ENCODE data around the gene MLLT6. TPM values are rescaled to one million over a fixed set of nuclear protein-coding genes. Genes with fewer than 3 reads are reported as not detected.

MLLT6 gene
- total RNA-seq, 1 experiment from 2014 or later: 50.6 TPM

DNA sequence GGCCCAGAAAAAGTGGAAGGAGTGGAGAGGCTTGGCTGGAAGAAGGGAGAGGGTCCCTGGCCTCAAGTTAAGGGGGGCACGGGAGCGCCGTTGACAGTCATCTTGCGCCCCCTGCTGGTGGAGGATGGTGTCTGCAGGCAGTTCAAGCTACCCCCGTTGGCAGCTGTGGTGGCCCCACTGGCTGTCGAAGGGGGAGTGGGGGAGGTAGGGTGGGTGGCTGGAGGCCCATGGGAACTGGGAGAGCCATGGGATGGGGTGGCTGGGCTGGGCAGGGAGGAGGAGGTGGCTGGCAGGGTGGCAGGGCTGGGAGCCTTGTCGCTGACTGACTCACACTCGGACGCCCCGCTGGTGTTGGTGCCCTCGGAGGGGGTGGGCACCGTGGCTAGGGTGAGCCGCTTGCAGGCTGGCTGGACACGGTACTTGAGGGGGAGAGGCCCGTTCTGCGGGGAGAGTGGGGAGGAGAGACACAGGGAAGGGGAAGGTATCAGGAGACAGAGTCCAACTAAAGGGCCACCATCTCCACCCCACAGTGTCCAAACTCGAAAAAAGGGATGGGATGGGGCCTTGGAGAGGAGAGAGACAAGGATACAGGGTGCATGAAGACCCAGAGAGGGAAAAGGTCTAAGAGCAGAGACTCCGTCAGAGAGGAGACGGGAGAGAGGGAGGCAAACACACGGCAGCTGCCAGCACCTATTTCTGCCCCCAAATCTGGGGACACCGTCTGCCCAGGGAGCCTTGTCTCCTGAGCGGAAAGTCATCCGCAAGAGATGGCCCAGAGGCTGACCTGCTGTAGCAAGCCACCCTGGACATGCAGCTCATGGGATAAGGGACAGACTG is 30.3 kb downstream of the MLLT6 start:
- in situ Hi-C loops (cut with HindIII; ENCODE audit: low pct_unique_long_range_greater_than_20kb, low sequenced_read_pairs): no loop called here
- no peaks in the 10 kb centered on the region for H3K27me3 ChIP-seq (ENCODE audit: control insufficient read depth, insufficient read depth, low read length)
- peak; percentile 31 for ATAC-seq
- peak overlapping the region; percentile 51; the same call in 1 of the 2 replicates for H3K27ac ChIP-seq (ENCODE audit: low read length)
- ChIA-PET CTCF (interaction anchor here (0.6 to 1.2 kb wide), 8 partner anchors 27 to 187 kb away, joined by 3 to 12 read pairs (median 8); partner anchors contain the start of gene EPOP), POLR2A (no interaction called here)
- no peaks in the 10 kb centered on the region for H3K9me3 ChIP-seq (ENCODE audit: control insufficient read depth, insufficient read depth, low read depth, low read length)
- H3K4me1 ChIP-seq (ENCODE audit: control insufficient read depth, insufficient read depth, low read length): peaks cover 35% of the 10 kb centered on the region
- no TSS peak for BruUV-seq (replicated peaks)
- H3K4me3 ChIP-seq (ENCODE audit: low read depth in 2 of 2, low read length in 2 of 2): no peak overlapping the region
- DNase-seq (ENCODE audit: low read depth, low spot score): no peak
- no peak for TF ChIP-seq TCF7L2 (IDR thresholded peaks at IDR 0.05; ENCODE audit: low read depth, low read length)
- TF ChIP-seq, protein P1, sequence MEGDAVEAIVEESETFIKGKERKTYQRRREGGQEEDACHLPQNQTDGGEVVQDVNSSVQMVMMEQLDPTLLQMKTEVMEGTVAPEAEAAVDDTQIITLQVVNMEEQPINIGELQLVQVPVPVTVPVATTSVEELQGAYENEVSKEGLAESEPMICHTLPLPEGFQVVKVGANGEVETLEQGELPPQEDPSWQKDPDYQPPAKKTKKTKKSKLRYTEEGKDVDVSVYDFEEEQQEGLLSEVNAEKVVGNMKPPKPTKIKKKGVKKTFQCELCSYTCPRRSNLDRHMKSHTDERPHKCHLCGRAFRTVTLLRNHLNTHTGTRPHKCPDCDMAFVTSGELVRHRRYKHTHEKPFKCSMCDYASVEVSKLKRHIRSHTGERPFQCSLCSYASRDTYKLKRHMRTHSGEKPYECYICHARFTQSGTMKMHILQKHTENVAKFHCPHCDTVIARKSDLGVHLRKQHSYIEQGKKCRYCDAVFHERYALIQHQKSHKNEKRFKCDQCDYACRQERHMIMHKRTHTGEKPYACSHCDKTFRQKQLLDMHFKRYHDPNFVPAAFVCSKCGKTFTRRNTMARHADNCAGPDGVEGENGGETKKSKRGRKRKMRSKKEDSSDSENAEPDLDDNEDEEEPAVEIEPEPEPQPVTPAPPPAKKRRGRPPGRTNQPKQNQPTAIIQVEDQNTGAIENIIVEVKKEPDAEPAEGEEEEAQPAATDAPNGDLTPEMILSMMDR (IDR thresholded peaks at IDR 0.05): peak; percentile 85
- TF ChIP-seq, protein P2, sequence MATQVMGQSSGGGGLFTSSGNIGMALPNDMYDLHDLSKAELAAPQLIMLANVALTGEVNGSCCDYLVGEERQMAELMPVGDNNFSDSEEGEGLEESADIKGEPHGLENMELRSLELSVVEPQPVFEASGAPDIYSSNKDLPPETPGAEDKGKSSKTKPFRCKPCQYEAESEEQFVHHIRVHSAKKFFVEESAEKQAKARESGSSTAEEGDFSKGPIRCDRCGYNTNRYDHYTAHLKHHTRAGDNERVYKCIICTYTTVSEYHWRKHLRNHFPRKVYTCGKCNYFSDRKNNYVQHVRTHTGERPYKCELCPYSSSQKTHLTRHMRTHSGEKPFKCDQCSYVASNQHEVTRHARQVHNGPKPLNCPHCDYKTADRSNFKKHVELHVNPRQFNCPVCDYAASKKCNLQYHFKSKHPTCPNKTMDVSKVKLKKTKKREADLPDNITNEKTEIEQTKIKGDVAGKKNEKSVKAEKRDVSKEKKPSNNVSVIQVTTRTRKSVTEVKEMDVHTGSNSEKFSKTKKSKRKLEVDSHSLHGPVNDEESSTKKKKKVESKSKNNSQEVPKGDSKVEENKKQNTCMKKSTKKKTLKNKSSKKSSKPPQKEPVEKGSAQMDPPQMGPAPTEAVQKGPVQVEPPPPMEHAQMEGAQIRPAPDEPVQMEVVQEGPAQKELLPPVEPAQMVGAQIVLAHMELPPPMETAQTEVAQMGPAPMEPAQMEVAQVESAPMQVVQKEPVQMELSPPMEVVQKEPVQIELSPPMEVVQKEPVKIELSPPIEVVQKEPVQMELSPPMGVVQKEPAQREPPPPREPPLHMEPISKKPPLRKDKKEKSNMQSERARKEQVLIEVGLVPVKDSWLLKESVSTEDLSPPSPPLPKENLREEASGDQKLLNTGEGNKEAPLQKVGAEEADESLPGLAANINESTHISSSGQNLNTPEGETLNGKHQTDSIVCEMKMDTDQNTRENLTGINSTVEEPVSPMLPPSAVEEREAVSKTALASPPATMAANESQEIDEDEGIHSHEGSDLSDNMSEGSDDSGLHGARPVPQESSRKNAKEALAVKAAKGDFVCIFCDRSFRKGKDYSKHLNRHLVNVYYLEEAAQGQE (IDR thresholded peaks at IDR 0.05; ENCODE audit: insufficient read depth in 1 of 2, low read depth in 2 of 2, low read length in 1 of 2): no peak
- no peak for TF ChIP-seq SIN3A (IDR thresholded peaks at IDR 0.05; ENCODE audit: borderline replicate concordance, insufficient read depth, low read depth, low read length)
- TF ChIP-seq POLR2AphosphoS5 (IDR thresholded peaks at IDR 0.05; ENCODE audit: low read depth, low read length): no peak
- intact Hi-C loops (cut with micrococcal nuclease; ENCODE audit: unreplicated experiment): no loop called here
- H3K36me3 ChIP-seq (ENCODE audit: control insufficient read depth, insufficient read depth, low read length): no peaks in the 10 kb centered on the region; the same call in 1 of the 2 replicates

DNA sequence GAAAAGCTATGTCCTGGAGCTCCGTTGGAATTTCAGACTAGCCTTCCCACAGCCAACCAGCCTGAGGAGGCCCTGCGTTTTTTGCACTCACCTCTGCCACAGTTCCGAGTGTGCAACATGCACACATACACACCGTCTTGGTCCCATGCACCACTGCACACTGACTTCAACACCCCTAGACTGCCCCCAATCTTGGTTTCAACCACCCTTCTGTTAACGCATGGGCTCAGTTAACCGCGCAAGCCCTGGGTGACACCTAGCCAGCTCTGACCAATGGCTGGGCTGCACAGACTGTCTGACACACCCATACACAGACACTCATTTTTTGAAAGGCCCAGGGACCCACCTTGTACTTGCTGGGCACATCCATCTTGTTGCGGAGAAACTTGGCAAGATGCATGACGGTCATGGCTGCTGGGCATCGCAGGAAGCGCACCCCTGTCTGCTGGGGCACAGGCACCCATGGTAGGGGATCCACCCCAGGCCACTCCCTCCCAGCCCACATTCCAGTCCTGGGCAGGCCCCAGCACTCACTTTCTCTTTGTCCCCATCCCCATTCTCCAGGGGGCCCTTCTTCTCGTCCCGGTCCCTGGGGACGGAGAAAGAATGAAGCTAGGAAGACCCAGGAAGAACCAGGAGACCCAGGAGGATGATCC is 33.1 kb downstream of the MLLT6 start:
- TF ChIP-seq, protein P1 (IDR thresholded peaks at IDR 0.05): no peak
- TF ChIP-seq, protein P2 (IDR thresholded peaks at IDR 0.05; ENCODE audit: insufficient read depth in 1 of 2, low read depth in 2 of 2, low read length in 1 of 2): no peak
- no peaks in the 10 kb centered on the region for H3K27me3 ChIP-seq (ENCODE audit: control insufficient read depth, insufficient read depth, low read length)

More for the DNA sequence above, 33.1 kb downstream of the MLLT6 start:
- Histone ChIP-seq H3K4me3 (ENCODE audit: low read depth in 2 of 2, low read length in 2 of 2) (no peak overlapping the region), H3K9me3 (ENCODE audit: control insufficient read depth, insufficient read depth, low read depth, low read length) (no peaks in the 10 kb centered on the region), H3K27ac (ENCODE audit: low read length) (no peak overlapping the region), H3K4me1 (ENCODE audit: control insufficient read depth, insufficient read depth, low read length) (peaks cover 29% of the 10 kb centered on the region), H3K36me3 (ENCODE audit: control insufficient read depth, insufficient read depth, low read length) (no peaks in the 10 kb centered on the region; the same call in 1 of the 2 replicates)
- in situ Hi-C loops (cut with HindIII; ENCODE audit: low pct_unique_long_range_greater_than_20kb, low sequenced_read_pairs): no loop called here
- ATAC-seq: no peak
- DNase-seq (ENCODE audit: low read depth, low spot score): no peak
- CTCF ChIA-PET: no interaction called here
- BruUV-seq (replicated peaks): no TSS peak
- intact Hi-C loops (cut with micrococcal nuclease; ENCODE audit: unreplicated experiment): no loop called here
- POLR2A ChIA-PET: no interaction called here

Measured in Panc1 (cell line).